ENCODE results near the gene EBF3.

EBF3 gene

DNA sequence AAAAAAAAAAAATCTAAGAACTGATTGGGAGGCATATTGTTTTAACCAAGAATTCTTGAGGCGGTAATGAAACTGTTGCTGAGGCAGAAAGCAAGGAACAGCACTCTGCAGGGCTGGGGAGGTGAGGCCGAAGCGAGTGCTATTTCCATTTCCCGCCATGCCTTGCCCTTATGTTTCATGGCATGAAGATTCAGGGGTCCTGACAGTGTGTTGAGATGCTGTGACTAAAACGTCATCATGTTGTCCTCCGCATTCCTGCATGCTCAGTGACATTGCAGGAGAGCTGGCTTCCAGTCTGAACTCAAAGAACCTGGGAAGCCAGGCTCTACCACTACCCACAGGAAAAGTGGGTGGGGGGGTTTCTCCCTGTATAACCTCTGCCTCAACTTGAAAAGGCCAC is 85.2 kb downstream of the EBF3 start:
- TF ChIP-seq, protein P1, sequence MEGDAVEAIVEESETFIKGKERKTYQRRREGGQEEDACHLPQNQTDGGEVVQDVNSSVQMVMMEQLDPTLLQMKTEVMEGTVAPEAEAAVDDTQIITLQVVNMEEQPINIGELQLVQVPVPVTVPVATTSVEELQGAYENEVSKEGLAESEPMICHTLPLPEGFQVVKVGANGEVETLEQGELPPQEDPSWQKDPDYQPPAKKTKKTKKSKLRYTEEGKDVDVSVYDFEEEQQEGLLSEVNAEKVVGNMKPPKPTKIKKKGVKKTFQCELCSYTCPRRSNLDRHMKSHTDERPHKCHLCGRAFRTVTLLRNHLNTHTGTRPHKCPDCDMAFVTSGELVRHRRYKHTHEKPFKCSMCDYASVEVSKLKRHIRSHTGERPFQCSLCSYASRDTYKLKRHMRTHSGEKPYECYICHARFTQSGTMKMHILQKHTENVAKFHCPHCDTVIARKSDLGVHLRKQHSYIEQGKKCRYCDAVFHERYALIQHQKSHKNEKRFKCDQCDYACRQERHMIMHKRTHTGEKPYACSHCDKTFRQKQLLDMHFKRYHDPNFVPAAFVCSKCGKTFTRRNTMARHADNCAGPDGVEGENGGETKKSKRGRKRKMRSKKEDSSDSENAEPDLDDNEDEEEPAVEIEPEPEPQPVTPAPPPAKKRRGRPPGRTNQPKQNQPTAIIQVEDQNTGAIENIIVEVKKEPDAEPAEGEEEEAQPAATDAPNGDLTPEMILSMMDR (conservative IDR thresholded peaks at IDR 0.05; ENCODE audit: low read depth): no peak
- POLR2A ChIA-PET (ENCODE audit: low non-redundant PET): no interaction called here
- H3K27ac ChIP-seq: no peak overlapping the region
- CTCF ChIA-PET: interaction anchor here (0.6 to 2.7 kb wide), 5 partner anchors 10 to 1496 kb away, joined by 3 to 10 read pairs (median 3); no protein-coding TSS in a partner anchor
- DNase-seq (ENCODE audit: low spot score): no peak

DNA sequence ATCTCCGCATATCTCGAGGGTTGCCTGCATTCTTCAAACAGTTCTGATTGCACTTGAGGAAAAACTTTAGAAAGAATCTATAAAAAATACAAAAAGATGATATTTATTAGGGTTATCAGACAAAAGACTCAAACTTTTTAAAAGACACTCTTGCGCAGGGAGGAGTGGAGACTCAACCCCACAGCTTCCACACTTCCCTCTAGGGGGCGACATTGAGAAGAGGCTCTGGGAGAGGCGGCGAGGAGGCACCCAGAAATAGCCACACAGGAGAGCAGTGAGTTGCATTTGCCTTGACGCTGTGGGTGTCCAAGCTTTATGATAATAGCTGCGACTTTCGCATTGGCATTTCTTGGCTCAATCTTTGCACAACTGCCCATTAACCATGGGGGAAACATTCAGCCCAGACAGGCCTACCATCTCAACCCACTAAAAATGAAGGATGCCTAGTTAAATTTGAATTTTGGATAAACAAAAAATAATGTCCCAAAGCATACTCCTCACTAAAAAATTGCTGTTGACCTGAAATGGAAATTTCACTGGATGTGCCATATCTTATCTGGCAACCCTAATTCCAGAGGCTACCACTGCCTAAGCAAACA is 86.2 kb downstream of the EBF3 start:
- DNase-seq (ENCODE audit: low spot score): peak; percentile 24
- TF ChIP-seq, protein P1 (conservative IDR thresholded peaks at IDR 0.05; ENCODE audit: low read depth): no peak
- CTCF ChIA-PET: interaction anchor here (0.6 to 2.7 kb wide), 8 partner anchors 11 to 188 kb away, joined by 3 to 10 read pairs (median 4); no protein-coding TSS in a partner anchor
- POLR2A ChIA-PET (ENCODE audit: low non-redundant PET): no interaction called here
- H3K27ac ChIP-seq: no peak overlapping the region

DNA sequence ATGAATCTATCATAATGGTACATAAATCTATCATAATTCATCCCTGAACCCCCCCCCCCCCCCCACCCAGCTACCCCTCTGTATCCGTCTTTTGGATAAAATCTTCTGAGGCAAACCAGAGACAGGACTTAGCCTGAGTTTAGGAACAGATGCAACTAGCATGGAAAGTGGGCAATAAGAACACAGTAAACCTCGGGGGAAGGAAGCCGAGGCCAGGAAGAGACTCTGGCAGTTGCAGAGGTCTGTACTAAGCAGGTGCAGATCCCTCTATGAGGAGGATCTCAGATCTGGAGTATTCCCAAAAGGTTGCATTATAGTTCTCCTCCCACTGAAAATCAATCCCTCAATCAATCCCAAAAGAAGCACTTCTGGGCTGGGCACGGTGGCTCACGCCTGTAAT is 87.2 kb downstream of the EBF3 start:
- no peak for DNase-seq (ENCODE audit: low spot score)
- POLR2A ChIA-PET (ENCODE audit: low non-redundant PET): no interaction called here
- CTCF ChIA-PET: interaction anchor here (1.1 kb wide), 2 partner anchors 12 to 189 kb away, joined by 3 to 4 read pairs; no protein-coding TSS in a partner anchor
- TF ChIP-seq, protein P1 (conservative IDR thresholded peaks at IDR 0.05; ENCODE audit: low read depth): no peak
- no peak overlapping the region for H3K27ac ChIP-seq

DNA sequence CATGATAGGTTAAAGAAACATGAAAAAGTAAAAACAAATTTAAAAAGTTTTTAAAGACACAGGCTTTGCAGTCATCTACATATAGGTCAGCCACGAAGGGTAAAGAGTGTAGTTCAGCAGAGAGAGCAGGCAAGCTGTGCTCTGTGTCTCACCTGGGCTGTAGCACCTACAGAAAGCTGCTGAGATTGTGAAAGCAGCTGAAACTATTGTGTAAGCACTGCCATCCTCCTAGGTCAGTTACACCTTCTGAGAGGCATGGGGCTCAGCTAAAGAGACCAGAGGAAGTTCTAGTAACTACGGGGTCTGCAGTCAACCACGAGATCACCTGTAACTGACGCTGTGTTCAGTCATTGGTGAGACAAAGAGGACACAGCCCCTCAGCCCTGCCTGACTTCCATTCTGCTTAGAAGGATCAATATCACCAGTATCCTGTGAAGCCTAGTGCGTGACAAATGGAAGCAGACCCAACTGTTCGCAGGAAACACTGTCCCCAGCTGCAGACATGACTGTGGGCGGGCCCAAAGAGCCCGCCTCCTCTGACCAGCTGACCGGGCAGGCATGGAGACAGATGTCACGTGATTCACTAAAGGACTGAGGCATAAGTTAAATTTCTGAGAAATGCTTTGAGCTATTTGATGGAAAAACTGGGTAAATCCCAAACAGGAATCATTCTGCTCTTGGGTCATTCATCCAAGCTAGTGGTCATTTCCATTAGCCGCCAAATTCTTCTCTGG is 87.9 kb downstream of the EBF3 start:
- DNase-seq (ENCODE audit: low spot score): no peak
- TF ChIP-seq, protein P1 (conservative IDR thresholded peaks at IDR 0.05; ENCODE audit: low read depth): no peak
- ChIA-PET CTCF (interaction anchor here (0.6 kb wide), 1 partner anchor 15 kb away, joined by 3 read pairs; no protein-coding TSS in a partner anchor), POLR2A (ENCODE audit: low non-redundant PET) (no interaction called here)
- H3K27ac ChIP-seq: no peak overlapping the region

DNA sequence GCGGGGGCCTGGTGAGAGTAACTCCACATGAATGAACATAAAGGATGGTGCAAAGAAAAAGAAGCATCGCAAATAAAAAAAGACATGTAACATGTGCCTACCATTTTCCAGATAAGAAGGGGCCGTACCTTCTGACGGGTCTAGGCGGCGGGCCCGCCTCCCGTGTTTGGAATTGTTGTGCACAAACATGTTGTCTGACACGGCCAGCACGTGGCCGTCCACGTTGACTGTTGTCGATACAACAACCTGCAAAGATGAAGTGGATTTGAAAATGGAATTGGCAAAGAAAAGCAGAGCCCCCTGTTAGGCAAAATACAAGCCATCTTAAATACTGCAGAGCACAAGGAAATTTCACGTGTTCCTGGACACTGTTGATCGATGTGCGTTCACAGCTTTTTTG is 90.7 kb downstream of the EBF3 start:
- ChIA-PET POLR2A (ENCODE audit: low non-redundant PET) (no interaction called here), CTCF (no interaction called here)
- no peak for DNase-seq (ENCODE audit: low spot score)
- TF ChIP-seq, protein P1 (conservative IDR thresholded peaks at IDR 0.05; ENCODE audit: low read depth): no peak
- no peak overlapping the region for H3K27ac ChIP-seq

DNA sequence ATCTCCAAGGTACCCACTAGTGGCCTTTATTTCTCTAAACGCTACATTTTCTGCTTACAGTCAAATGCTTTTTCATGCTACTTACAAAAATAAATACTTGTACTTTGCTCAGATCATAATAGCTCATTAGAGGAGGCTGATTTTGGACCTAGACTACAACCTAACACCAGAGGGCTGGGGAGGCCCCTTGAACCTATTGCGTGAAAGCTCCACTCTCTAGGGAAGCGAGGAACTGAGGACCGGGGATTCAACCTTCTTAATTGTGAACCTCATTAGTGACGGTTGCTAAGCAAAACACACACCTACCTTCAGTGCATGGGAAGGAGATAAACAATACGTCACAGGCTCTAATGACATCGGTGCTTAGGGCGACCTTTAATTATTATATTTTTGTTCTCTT is 92.1 kb downstream of the EBF3 start:
- DNase-seq (ENCODE audit: low spot score): no peak
- no peak overlapping the region for H3K27ac ChIP-seq
- CTCF ChIA-PET: interaction anchor here (1.0 kb wide), 1 partner anchor 173 kb away, joined by 5 read pairs; no protein-coding TSS in a partner anchor
- POLR2A ChIA-PET (ENCODE audit: low non-redundant PET): no interaction called here
- TF ChIP-seq, protein P1 (conservative IDR thresholded peaks at IDR 0.05; ENCODE audit: low read depth): no peak
